A172 (cell line): ENCODE results near the gene LRRC18. TPM values are rescaled to one million over a fixed set of nuclear protein-coding genes. Genes with fewer than 3 reads are reported as not detected.

Source experiments
- DNase-seq: peaks from one replicate; pipeline ENCODE4 v3.0.0-alpha.2; 2015; ENCODE audit warnings: low spot score
- total RNA-seq: library from RNA; depleted of rRNA; stranded (reverse); fragments of >200 nt; shearing (Covaris generic); gene quantifications from 2 replicates; pipeline ENCODE4 v1.2.3, GENCODE V29; 2014; rRNA removed

LRRC18 gene
- total RNA-seq: not detected in 2 replicates

DNA sequence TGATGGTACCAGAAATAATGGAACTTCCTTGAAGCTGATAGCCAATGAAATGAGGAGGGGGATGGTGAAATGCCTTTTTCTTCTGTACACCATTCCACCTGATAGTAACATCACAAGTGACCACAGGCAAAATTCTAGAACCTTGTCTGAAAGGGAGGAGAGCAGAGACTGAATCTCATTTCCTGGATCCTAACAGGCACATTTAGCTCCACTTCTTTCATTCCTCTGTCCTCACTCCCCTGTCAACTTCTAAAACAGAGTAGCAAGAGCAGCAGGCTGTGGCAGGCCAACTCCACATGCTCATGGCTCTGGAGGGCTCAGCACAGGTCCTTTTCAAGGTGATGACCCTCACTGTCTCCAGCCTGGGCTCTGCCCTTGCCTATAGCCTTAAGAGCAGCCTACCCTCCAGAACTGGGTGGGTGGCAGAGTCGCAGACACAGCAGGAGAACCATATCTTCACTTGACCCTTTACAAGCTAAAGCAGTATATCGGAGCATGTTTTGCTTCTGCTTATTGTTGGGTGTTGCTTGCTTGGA is at the start of gene LRRC18:
Gene LRRC18 (minus strand): TSS at position 51 of the 536 bp plus-strand sequence. CDS start 25,685 bp downstream, outside the sequence.
- no peak for DNase-seq

DNA sequence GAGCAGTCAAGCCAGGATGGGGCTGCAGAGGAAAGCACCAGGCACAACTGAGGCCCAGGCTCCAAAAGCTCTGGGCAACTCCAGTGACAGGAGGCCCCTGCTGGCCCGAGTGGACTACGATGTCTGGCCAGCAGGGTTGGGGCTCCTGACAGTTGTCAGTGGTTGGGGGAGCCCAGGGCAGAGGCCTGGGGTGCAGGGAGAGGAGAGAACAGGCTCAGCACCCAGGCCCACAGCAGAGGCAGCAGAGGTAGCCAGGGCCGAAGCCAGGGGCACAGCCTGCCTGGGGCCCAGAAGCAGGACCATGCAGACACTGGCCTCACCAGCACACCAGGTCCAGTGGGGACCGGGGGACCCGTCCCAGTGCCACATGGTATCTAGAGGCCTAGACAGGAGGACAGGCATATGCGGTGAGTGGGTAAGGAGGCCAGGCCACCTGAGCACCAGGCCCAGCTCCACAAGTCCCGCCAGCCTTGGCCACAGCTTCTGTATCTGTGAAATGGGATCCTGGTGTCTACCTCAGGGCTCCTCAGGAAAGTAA is 46.0 kb upstream of the LRRC18 start:
- no peak for DNase-seq

DNA sequence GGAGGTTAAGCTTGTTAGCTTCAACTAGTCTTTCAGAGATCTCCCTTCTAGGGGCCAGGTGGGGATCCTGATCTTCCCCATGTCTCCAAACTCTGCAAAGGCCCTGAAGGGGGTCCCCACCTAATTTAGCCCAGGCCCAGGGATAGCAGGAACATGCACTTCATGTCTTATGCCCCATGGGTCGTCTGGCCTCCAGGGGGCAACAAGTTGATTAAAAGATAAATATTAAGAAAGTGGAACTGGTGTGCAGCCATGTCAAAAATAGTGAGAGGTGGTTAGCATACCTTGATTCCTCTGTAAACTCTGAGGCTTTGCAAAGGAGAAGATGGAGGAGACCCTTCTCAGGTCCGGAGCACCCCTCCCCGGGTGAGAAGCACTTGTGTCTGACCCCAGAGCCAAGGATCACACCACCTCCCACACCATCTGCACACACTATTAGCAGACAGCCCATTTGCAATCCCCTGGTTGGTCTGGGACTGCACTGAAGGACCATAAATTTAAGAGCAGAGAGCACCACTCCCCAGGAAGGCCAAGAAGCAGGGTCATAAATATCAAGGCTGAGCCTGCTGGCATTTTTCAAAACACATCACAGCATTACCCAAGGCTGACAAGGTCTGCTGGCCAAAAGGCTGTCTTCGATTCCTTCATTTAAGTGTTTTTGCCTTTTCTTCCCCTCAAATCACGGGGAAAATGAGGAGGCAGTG is 44.2 kb upstream of the LRRC18 start:
- no peak for DNase-seq

DNA sequence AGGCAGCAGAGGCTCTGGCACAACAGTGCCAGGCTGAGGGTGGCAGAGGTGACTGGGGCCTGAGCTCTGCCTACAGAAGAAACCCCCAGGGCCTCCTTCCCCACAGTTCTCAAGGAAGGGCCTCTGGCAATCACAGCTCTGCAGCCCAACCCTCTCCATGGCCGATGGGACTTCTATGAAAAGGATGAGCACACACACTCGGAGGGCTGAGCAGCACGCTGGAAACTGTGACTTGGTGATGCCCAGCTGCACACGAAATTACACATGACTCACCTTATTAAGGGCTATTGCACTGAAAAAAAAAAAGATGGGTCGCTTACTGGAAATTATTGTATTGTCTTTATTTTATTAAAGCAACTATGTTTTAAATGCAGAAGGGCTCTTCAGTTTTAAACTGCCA is 42.9 kb upstream of the LRRC18 start:
- DNase-seq: no peak

DNA sequence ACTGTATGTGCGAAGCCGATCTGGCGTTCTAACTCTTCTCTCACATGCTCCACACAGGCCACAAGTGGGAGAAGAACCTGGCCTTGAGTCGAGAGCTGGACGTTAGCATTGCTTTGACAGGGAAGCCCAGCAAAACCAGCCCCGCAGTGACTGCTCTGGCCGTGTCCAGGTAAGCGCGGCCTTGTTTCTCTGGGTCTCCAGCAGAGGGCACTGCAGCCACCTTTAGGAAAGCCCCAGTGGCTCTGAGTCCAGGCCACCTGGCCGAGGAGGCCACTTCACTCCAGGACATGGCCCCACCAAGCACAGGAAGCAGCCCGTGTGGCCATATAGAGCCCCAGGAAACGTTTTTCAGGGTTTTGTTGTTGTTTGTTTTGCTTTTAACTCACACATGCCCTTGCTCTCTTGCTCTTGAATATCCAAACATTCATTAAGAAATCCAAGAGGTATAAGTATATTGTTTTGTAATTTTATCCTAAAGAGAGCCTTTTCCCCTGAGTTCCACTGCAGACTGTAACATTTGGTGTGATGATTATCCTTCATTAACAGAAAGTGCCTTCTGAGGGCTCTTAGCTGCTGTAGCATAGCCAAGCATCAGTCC is 41.8 kb upstream of the LRRC18 start:
- DNase-seq: peak; percentile 60

DNA sequence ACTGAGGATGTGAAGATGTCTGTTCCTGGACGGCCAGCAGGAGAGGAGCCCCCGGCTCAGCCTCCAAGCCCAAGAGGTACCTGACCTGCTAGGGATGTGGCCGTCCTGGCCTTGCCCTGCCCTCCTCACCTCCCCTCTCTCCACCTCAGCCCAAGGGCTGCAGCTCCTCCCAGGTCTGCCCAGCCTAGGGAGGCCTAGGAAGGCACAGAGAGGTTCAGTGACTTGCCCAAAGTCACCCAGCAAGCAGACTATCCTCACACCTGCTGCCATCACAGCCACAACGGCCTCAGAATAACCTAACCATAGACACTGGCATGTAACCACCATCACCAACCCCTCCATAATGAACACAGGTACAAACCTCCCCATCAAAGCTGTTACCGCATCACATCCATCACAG is 38.7 kb upstream of the LRRC18 start:
- DNase-seq: no peak

DNA sequence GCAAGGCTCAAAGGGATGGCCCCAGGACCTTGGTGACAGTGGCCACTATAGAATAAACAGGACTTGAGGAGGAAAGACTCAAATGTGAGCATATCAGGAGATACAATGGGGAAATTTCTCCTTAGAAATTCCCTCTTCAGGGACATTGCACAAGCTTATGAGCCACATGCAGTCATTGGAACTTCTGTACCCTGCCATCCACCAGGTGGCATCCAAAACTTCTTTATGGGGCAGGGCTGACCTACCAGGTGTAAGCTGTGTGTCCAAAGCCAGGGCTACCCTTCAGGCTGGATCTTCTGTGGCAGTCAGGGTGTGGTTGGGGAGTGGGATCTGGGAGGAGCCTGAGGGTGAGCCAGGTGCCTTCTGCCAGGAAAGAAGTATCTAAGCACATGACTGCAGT is 36.6 kb upstream of the LRRC18 start:
- no peak for DNase-seq

DNA sequence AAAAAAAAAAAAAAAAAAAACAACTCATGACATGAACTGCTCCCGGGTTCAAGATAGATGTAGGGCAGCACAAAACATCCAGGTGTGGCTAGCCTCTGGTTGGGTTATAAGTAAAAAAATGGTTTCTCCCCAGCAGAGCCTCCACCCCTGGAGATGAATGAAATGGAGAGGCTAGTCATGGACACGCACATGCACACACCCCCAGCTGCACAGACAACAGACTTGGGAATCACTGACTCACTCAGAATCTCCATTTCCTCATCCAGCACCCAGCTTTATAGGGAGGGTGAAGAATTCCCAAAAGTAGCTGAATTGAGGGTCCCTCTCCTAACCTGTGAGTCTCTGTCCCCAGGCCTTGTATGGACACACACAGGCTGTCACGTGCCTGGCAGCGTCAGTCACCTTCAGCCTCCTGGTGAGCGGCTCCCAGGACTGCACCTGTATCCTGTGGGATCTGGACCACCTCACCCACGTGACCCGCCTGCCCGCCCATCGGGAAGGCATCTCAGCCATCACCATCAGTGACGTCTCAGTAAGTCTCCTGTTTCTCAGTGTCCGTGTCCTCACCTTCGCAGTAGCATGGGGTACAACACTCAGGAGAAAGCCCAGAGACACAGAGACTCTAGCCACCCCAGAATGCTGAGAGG is 35.0 kb upstream of the LRRC18 start:
- DNase-seq: no peak

DNA sequence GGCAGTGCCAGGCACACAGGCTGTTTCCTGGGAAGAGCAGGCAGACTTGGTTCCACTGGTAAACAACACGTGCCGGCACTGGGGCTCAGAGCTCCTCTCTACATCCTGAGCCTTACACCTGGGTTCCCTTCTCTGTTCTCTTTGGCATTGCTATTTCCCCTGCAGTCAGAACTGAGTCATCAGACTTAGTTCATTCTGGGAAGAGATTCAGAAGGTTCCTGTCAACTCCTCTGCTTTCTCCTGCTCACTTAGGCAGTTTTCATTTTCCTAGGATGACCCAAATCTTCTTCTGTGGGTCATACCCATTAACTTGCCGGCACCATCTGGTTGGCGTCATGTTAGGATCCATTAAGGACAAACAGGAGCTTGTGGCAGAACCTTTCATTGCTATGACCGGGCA is 33.4 kb upstream of the LRRC18 start:
- no peak for DNase-seq

DNA sequence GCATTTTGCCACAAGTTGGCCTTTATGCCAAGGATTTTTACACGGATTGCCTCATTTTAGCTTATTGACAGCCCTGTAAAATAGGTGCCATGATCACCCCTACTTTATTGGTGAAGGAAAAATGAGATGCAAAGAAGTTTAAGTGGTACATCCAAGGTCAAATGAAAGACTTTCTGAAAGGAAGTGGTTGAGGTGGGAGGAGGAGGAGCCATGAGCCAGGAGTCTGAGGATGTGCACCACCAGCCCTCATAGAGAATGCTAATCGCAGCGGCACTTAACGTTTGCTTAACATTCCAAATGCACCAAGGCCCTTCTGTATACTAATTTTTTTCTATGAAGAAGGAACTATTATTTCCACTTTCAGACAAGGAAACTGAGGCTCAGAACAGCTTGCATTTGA is 31.0 kb upstream of the LRRC18 start:
- no peak for DNase-seq

DNA sequence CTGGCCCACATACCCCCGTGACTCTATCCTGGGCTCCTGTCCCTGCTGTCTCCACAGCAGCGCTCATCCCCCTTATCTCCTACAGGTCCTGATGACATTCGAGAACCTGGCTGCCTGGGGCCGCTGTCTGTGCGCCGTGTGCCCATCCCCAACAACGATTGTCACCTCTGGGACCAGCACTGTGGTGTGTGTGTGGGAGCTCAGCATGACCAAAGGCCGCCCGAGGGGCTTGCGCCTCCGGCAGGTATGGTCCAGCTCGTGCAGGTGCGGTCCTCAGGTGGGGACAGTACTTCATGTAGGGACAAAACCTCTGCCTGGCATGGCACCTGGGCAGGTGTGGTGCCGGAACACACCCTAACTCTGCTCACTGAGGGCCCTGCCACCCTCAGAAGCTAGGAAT is 30.4 kb upstream of the LRRC18 start:
- DNase-seq: no peak

DNA sequence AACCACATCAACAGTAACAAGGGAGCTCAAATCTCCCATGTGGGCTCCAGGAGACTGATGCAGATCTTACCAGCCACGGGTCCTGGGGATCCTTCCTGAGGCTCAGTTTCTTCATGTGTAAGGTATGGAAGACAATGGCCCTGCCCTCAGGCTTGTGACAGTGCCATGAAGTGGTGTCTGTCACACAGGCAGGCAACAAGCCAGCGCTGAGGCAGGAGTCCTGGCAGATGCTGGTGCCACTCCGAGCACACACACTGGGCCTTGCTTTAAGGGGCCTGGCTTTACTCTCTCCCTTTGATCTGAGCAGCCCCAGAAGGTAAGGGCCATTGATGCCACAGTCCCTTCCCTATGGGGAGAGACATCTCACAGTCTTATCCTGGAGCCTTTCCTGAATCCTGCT is 28.4 kb upstream of the LRRC18 start:
- DNase-seq: no peak

DNA sequence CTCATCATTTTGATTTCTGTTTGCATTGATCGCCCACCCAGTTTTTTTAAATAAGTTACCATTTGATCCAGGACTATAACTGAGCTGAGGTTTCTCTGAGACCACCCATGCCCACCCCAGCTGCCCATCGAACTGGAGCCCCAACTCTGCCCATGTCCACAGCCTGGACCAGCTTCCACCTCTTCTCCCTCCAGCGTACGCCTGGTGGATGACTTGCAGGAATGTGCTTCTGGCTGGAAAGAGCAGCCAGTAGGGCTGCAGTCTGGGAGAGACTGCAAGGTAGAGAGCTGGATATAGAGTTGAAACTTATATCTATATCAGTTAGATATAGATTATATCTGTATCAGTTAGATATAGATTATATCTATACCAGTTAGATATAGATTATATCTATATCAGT is 25.8 kb upstream of the LRRC18 start:
- DNase-seq: no peak

DNA sequence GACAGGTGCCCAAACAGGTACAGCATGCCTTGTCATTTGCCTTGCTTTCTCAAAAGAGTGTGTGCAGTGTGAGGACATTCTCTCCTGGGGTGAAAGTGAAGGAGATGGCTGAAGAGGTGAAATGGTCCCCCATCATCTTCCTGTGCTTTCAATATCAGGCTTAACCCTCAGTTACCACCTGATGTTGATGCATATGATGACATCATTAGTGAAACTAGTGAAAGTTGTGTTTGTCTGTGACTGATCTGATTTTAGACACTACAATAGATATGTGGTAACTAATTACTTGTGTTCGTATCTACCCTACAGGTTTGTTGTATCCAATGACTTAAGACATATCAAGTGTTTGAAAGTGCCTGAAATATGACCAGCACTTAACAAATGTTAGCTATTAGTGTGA is 24.4 kb upstream of the LRRC18 start:
- no peak for DNase-seq

DNA sequence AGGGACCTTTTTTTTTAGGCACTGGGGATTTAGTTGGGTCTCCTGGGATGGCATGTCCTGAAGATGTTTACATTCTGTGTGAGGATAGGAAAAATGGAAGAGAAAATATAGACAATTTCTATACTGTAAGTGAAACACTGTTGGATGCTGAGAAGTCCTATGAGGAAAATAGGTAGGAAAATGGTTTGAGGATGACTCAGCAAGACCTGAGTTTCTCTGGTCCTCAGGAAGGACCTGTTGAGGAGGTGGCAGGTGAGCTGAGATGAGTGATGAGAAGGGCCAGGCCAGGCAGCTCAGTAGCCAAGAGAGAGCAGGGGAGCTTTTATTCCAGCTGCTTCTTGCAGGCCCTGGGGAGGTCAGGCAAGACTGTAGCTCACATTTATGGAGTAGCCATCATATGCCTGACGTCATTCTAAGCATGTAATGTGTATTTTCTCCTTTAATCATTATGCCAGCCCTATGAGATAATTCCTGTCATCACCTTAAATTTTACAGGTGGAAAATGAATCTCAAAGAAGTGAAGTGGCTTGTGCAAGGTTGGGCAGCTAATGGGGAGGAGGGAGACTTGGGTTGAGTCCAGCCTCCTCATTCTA is 19.1 kb upstream of the LRRC18 start:
- DNase-seq: no peak

DNA sequence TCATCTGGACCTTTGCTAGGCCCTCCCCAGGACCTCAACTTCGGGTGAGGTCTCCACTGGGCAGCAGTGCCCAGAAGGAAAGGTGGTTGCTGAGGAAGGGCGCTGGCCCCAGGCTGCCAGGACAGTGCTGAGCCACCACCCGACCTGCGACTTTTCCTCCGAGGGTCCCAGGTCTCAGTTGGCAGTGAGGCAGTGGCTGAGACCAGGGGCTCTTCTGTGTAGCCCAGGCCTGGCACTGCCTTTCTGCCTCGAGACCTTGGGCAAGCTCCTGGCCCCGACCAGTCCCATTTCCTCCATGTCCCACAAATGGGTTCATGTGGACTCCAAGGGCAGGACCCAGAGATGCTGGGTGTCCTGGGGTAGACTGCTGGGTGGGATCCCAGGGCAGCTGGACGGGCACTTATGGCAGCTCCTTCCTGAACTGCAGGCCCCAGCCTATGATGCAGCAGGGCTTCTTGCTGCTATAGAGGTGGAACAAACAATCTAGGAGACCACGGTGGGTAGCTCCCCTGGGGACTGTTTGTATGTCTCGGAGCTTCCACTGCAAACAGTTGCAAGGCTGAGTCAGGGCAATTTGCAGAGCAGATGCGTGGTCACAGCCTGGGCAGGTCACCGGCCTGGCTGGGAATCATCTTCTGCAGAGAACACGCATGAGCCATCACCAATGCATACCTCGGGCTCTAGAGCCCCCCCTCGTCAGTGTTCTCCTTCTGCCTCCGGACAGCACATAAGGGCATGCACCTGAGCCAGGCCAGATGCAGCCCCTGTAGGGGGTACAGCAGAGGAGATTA is 17.9 kb upstream of the LRRC18 start:
- no peak for DNase-seq

DNA sequence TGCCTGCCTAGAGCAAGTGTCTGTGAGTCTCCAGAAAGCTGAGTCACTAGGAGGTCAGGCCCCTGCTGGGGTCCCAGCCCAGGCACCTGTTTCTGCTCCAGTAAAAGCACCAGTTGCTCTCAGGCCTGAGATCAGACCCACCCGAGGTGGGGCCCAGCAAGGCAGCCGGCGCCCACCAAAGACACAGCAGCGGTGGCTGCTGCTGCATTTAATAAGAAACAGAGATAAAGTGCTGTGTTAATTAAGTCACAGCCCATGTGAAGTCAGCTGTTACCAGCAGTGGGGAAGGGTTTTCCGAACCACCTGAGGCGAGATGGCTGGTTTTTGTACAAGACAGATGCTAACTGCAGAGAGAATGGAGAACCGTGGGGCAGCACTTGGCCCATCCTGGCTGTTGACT is 12.1 kb upstream of the LRRC18 start:
- DNase-seq: no peak

DNA sequence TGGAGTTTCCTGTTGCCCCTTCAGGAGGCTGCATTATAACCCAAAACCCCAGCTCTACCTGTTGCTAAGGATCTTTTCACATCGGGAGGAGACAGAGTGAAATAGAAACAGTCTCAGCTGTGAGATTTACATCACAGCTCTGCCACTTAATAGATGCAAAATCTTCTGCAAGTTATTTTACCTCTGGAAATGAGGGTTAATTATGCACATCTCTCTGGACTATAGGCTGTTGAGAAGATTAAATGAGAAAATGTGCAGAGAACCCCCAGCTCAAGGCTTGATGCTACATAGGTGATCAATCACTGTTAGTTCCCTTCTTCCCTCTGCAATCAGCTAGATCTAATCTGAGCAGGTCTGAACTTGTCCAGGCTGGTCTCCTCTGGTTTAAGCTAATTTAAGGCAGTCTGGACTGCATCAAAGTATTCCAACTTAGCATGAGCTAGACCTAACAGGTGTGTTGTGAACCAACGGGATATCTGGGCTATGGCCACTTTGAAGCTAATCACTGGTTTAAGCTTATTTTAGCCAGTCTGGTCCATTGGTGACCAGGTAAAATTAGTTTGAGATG is 8.9 kb upstream of the LRRC18 start:
- no peak for DNase-seq

DNA sequence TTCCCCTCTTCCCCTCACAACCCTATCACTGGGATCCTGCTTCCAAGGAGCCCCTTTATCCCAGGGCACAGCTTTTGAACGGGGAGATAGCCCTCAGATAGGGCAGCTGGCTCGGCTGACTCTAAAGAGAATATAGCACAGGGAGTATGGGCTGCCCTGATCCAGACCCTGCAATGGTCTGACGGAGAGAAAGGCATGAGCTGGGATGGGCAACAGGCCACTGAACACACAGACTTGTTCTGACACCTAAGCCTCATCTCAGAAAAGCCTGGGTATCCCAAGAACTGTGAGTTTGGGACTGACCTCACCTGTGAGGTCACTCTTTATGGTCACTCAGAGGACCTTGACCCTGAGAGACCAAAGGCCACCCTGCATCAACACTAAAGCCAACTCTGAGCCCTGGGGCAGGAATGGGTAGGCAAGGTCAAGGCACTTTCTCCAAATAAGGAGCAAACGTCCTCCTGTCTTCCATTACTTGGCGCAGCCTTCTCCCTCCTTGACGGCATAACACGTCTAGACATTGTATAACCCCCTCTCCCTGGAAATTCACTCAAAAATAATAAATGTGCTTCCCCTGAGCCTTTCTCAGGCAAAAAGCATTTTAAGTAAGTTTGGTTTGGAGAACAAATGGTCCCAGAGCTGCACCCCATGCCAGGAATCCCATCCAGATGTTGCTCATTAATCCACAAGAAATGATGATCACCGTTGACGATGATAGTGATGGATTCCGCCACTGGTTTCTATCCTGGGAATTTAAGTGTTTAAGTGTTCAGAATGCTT is 8.2 kb upstream of the LRRC18 start:
- no peak for DNase-seq

DNA sequence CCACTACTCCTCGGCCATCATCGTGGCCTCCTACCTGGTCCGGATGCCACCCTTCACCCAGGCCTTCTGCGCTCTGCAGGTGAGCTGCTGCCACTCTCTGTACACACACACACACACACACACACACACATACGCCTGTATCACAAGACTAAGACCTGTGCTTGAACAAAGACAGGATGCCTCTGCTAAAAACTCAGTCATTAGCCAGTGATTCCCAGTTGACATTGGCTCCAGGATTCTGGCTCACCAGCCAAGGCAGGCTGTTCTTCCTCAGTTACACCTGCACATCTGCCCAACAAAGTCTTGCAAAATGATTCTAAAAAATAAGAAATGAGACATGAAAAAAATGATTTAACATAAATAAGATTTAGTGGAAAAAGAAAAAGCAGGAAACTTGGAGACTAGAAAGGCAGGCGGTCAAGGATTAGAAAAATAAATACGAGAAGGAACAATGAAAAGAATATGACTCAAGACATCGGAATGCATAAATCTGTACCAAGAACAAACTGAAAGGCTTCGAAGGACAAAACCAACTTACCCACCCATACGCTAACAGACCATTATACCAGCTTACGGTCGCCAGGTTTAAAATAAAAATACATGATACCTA is 7.4 kb upstream of the LRRC18 start:
- peak; percentile 49 for DNase-seq
